HCT116 (cell line): ENCODE results near the gene BOLA3. TPM values are rescaled to one million over a fixed set of nuclear protein-coding genes. Genes with fewer than 3 reads are reported as not detected.

ENCODE experiments used
- ATAC-seq: fragments of 200-7000 bp; cut with Tn5 transposase; 2 replicates; pipeline ENCODE4 v1.9.1; 2020; ENCODE audit warnings: mild to moderate bottlenecking, moderate library complexity
- BruUV-seq: library from RNA; stranded (reverse); fragments of 400-500 nt; replicated peaks from 2 replicates; lab custom pipeline; 2021; lab: Mats Ljungman, UMichigan
- CTCF ChIA-PET: fragments of 300-600 bp; sonication (Branson Sonifier 250); formaldehyde crosslinking; loops from one replicate; lab custom pipeline; 2021; ENCODE audit warnings: antibody characterized with exemption; lab: Charles Lee
- POLR2A ChIA-PET: fragments of 300-600, 350-600 bp; sonication (Branson Sonifier 250); formaldehyde crosslinking; loops from one replicate; lab custom pipeline; 2021; ENCODE audit warnings: antibody characterized with exemption; lab: Charles Lee
- RAD21 ChIA-PET, 2 experiments: fragments of 300-600 bp; sonication (Branson Sonifier 250); formaldehyde crosslinking; loops; one replicate each; lab custom pipeline; 2023; ENCODE audit warnings: low total read pairs in 2 of 2; ENCODE audit not compliant: uncharacterized antibody in 2 of 2, unreplicated experiment in 2 of 2, low non-redundant PET in 1 of 2; lab: Charles Lee
- DNase-seq: peaks from one replicate; pipeline ENCODE4 v3.0.0-alpha.2; 2010; ENCODE audit warnings: low read depth, low spot score
- H2AFZ ChIP-seq: fragments of 200-600 bp; shearing (Covaris generic), sonication (generic); 2 replicates; pipeline ENCODE4 v1.6.1; 2017; ENCODE audit warnings: low read depth, mixed run types, mixed read lengths, antibody characterized with exemption, low read length; ENCODE audit not compliant: poor library complexity, severe bottlenecking
- H3K27ac ChIP-seq: 2 replicates; pipeline ENCODE4 v1.5.1; 2012; ENCODE audit warnings: low read depth, low read length
- H3K27me3 ChIP-seq: fragments of 200-600 bp; sonication (generic); 2 replicates; pipeline ENCODE4 v1.6.1; 2016; ENCODE audit warnings: mixed run types, low read length, mixed read lengths; ENCODE audit not compliant: insufficient read depth
- H3K36me3 ChIP-seq, 2 experiments: fragments of 200-500 bp in 1 of 2; fragments of 200-600 bp in 1 of 2; sonication (Bioruptor generic) in 1 of 2; sonication (generic) in 1 of 2; 2 replicates each; pipeline versions ENCODE4 v1.5.1 to v1.6.1; 2014 to 2016; ENCODE audit warnings: low read length in 2 of 2, inconsistent platforms in 1 of 2, mixed read lengths in 1 of 2, mixed run types in 1 of 2; ENCODE audit not compliant: insufficient read depth in 2 of 2, control insufficient read depth in 1 of 2
- H3K4me1 ChIP-seq, 2 experiments: fragments of 200-600 bp in 1 of 2; sonication (generic) in 1 of 2; 2 replicates each; pipeline versions ENCODE4 v1.5.1 to v1.6.1; 2012 to 2017; ENCODE audit warnings: low read length in 2 of 2, inconsistent platforms in 1 of 2, mild to moderate bottlenecking in 1 of 2, mixed read lengths in 1 of 2, mixed run types in 1 of 2, moderate library complexity in 1 of 2; ENCODE audit not compliant: insufficient read depth in 2 of 2, control insufficient read depth in 1 of 2
- H3K4me2 ChIP-seq: fragments of 200-600 bp; sonication (generic); 2 replicates; pipeline ENCODE4 v1.6.1; 2017; ENCODE audit warnings: mixed run types, low read length, mixed read lengths
- H3K4me3 ChIP-seq, 2 experiments: fragments of 200-600 bp in 1 of 2; sonication (generic) in 1 of 2; replicated peaks in 1 of 2; 2 replicates each; pipeline ENCODE4 v1.5.1; 2011 to 2016; ENCODE audit warnings: low read length in 2 of 2, control low read depth in 1 of 2, low read depth in 1 of 2, mild to moderate bottlenecking in 1 of 2, mixed read lengths in 1 of 2, mixed run types in 1 of 2
- H3K79me2 ChIP-seq: fragments of 200-600 bp; sonication (generic); 2 replicates; pipeline ENCODE4 v1.6.1; 2017; ENCODE audit warnings: mild to moderate bottlenecking, mixed run types, low read length, moderate library complexity, mixed read lengths; ENCODE audit not compliant: insufficient read depth
- H3K9ac ChIP-seq: fragments of 200-600 bp; sonication (generic); 2 replicates; pipeline ENCODE4 v1.6.1; 2016; ENCODE audit warnings: low read length, mixed read lengths
- H3K9me2 ChIP-seq: fragments of 200-600 bp; sonication (generic), shearing (Covaris generic); 2 replicates; pipeline ENCODE4 v1.6.1; 2017; ENCODE audit warnings: mixed run types, mild to moderate bottlenecking, moderate library complexity; ENCODE audit not compliant: insufficient read depth
- H3K9me3 ChIP-seq, 2 experiments: fragments of 200-500 bp in 1 of 2; fragments of 200-600 bp in 1 of 2; sonication (Bioruptor generic) in 1 of 2; sonication (generic) in 1 of 2; 2 replicates each; pipeline ENCODE4 v1.6.1; 2014 to 2017; ENCODE audit warnings: low read length in 2 of 2, mixed read lengths in 2 of 2, inconsistent platforms in 1 of 2, low read depth in 1 of 2, mild to moderate bottlenecking in 1 of 2, mixed run types in 1 of 2, moderate library complexity in 1 of 2; ENCODE audit not compliant: control insufficient read depth in 1 of 2, insufficient read depth in 1 of 2
- H4K20me1 ChIP-seq: fragments of 200-600 bp; sonication (generic), shearing (Covaris generic); 2 replicates; pipeline ENCODE4 v1.6.1; 2017; ENCODE audit warnings: mixed run types, mild to moderate bottlenecking, moderate library complexity; ENCODE audit not compliant: insufficient read depth
- CBX3 ChIP-seq: IDR thresholded peaks from 2 replicates; pipeline ENCODE4 v1.6.1; 2012; ENCODE audit warnings: low read depth
- CTCF ChIP-seq, 3 experiments: fragments of 200-600 bp in 1 of 3; sonication (generic) in 1 of 3; IDR thresholded peaks in 2 of 3; conservative IDR thresholded peaks in 1 of 3; 2 replicates each; pipeline ENCODE4 v1.5.1; 2012 to 2017; ENCODE audit warnings: low read depth in 2 of 3, low read length in 2 of 3, antibody characterized with exemption in 1 of 3, borderline replicate concordance in 1 of 3, control low read depth in 1 of 3, mild to moderate bottlenecking in 1 of 3, mixed read lengths in 1 of 3, mixed run types in 1 of 3, moderate library complexity in 1 of 3; ENCODE audit not compliant: insufficient read depth in 1 of 3
- EZH2phosphoT487 ChIP-seq: fragments of 200-600 bp; IDR thresholded peaks from 2 replicates; pipeline ENCODE4 v1.6.1; 2018; ENCODE audit warnings: antibody characterized with exemption, borderline replicate concordance
- FOSL1 ChIP-seq: IDR thresholded peaks from 2 replicates; pipeline ENCODE4 v1.6.1; 2012; ENCODE audit warnings: low read depth
- MAX ChIP-seq: IDR thresholded peaks from 2 replicates; pipeline ENCODE4 v1.6.1; 2012
- POLR2A ChIP-seq: IDR thresholded peaks from 2 replicates; pipeline ENCODE4 v1.7.0; 2011; ENCODE audit warnings: borderline replicate concordance; ENCODE audit not compliant: insufficient read depth, insufficient read length; ENCODE audit errors: extremely low read depth
- POLR2AphosphoS5 ChIP-seq: IDR thresholded peaks from 2 replicates; pipeline ENCODE4 v1.6.1; 2011; ENCODE audit warnings: mild to moderate bottlenecking, low read depth, low read length, moderate library complexity
- REST ChIP-seq: IDR thresholded peaks from 2 replicates; pipeline ENCODE4 v1.6.1; 2012; ENCODE audit warnings: low read depth
- SIN3A ChIP-seq: IDR thresholded peaks from 2 replicates; pipeline ENCODE4 v1.6.1; 2012; ENCODE audit warnings: low read depth
- SP1 ChIP-seq: IDR thresholded peaks from 2 replicates; pipeline ENCODE4 v1.6.1; 2012; ENCODE audit warnings: low read depth
- SRF ChIP-seq: IDR thresholded peaks from 2 replicates; pipeline ENCODE4 v1.6.1; 2012; ENCODE audit warnings: low read depth
- YY1 ChIP-seq: IDR thresholded peaks from 2 replicates; pipeline ENCODE4 v1.6.1; 2011; ENCODE audit warnings: low read length, low read depth, moderate library complexity, mild to moderate bottlenecking; ENCODE audit not compliant: insufficient replicate concordance; ENCODE audit errors: extremely low read depth
- ZBTB33 ChIP-seq: IDR thresholded peaks from 2 replicates; pipeline ENCODE4 v1.6.1; 2011; ENCODE audit warnings: mild to moderate bottlenecking, low read length, moderate library complexity; ENCODE audit not compliant: insufficient replicate concordance; ENCODE audit errors: extremely low read depth
- ZNF274 ChIP-seq: fragments of 200-500 bp; sonication (Bioruptor generic); IDR thresholded peaks from 2 replicates; pipeline ENCODE4 v1.6.1; 2014; ENCODE audit warnings: mild to moderate bottlenecking, low read depth, low read length, inconsistent platforms
- intact Hi-C: fragments of 100-400 bp; cut with micrococcal nuclease; formaldehyde crosslinking; loops from 2 replicates; pipeline ENCODE4 v1.10.0; 2022
- total RNA-seq: library from RNA; stranded (reverse); gene quantifications from one replicate; pipeline ENCODE4 v1.2.1, GENCODE V29; 2021; ENCODE audit not compliant: unreplicated experiment

Gene BOLA3
- total RNA-seq, 1 experiment from 2014 or later: 62.9 TPM

- Histone ChIP-seq H4K20me1 (no peaks in the 10 kb centered on the region), H3K9me3 (no peaks in the 10 kb centered on the region)
- CTCF ChIA-PET: no interaction called here
- ATAC-seq: no peak
- TF ChIP-seq YY1 (no peak), ZNF274 (no peak), EZH2phosphoT487 (no peak), ZBTB33 (no peak), CTCF (IDR thresholded peaks at IDR 0.05 in 2 of 3, conservative IDR thresholded peaks at IDR 0.05 in 1 of 3; ENCODE audit: borderline replicate concordance in 1 of 3, insufficient read depth in 1 of 3, low read depth in 2 of 3, low read length in 2 of 3) (no peak), REST (no peak), SRF (no peak), CBX3 (no peak), POLR2A (no peak), FOSL1 (no peak), SIN3A (no peak), MAX (no peak), SP1 (no peak), POLR2AphosphoS5 (no peak)
- TF ChIP-seq, all 23 proteins: peak for 0
- no peak overlapping the region for H3K4me2 ChIP-seq
- H3K27me3 ChIP-seq: no peaks in the 10 kb centered on the region
- no peaks in the 10 kb centered on the region for H3K79me2 ChIP-seq
- BruUV-seq: no TSS peak
- no peaks in the 10 kb centered on the region for H3K4me1 ChIP-seq
- H3K9me2 ChIP-seq: no peaks in the 10 kb centered on the region
- no peak overlapping the region for H3K9ac ChIP-seq
- H2AFZ ChIP-seq: no peak overlapping the region
- ChIA-PET RAD21 (no interaction called here), POLR2A (no interaction called here)
- H3K36me3 ChIP-seq: peaks cover 13 to 24% of the 10 kb centered on the region in 2 experiments; a peak in 3 of 4 replicates
- no peak overlapping the region for H3K4me3 ChIP-seq
- no peak for DNase-seq
- intact Hi-C loops: no loop called here
- H3K27ac ChIP-seq: no peak overlapping the region
These were observed 50.1 kb downstream of the BOLA3 start for GRCh38 chr2:74097574-74097973.
